SH-SY5Y (cell line): Measurements from ENCODE around the gene TBL1X.

Experiments
- GATA2 ChIP-seq: IDR thresholded peaks from 2 replicates; pipeline ENCODE4 v1.6.1; 2011; ENCODE audit warnings: mild to moderate bottlenecking, low read depth, low read length
- GATA3 ChIP-seq: IDR thresholded peaks from 2 replicates; pipeline ENCODE4 v1.6.1; 2011; ENCODE audit warnings: low read depth, mild to moderate bottlenecking, low read length, moderate library complexity

TBL1X gene

GRCh38 chrX:9476810-9477575 lies 12.1 kb downstream of the TBL1X start:
- TF ChIP-seq GATA2, result no peak
- TF ChIP-seq GATA3, result no peak

GRCh38 chrX:9482408-9482807 lies 17.6 kb downstream of the TBL1X start:
- no peak for TF ChIP-seq GATA2

- TF ChIP-seq GATA2 (no peak), GATA3 (no peak)
These were observed 18.0 kb downstream of the TBL1X start for GRCh38 chrX:9482837-9483236.

- TF ChIP-seq GATA2, result no peak
- no peak for TF ChIP-seq GATA3
These were observed 18.5 kb downstream of the TBL1X start for GRCh38 chrX:9483376-9483775.

GRCh38 chrX:9486786-9487387 lies 22.0 kb downstream of the TBL1X start:
- TF ChIP-seq GATA2 (no peak), GATA3 (no peak)

GRCh38 chrX:9488586-9488985 lies 23.7 kb downstream of the TBL1X start:
- TF ChIP-seq GATA2, result no peak
- no peak for TF ChIP-seq GATA3

GRCh38 chrX:9489234-9489633 lies 24.4 kb downstream of the TBL1X start:
- TF ChIP-seq GATA2 (no peak), GATA3 (no peak)

GRCh38 chrX:9492901-9493300 lies 28.0 kb downstream of the TBL1X start:
- no peak for TF ChIP-seq GATA2
- no peak for TF ChIP-seq GATA3

- TF ChIP-seq GATA3 (no peak), GATA2 (no peak)
These were observed 29.1 kb downstream of the TBL1X start for GRCh38 chrX:9493936-9494335.

- TF ChIP-seq GATA2 (no peak), GATA3 (no peak)
These were observed 29.9 kb downstream of the TBL1X start for GRCh38 chrX:9494771-9495170.

- TF ChIP-seq GATA3 (no peak), GATA2 (no peak)
These were observed 30.6 kb downstream of the TBL1X start for GRCh38 chrX:9495496-9495895.

GRCh38 chrX:9498236-9498635 lies 33.4 kb downstream of the TBL1X start:
- TF ChIP-seq GATA2, result no peak
- no peak for TF ChIP-seq GATA3

- TF ChIP-seq GATA3 (no peak), GATA2 (no peak)
These were observed 35.7 kb downstream of the TBL1X start for GRCh38 chrX:9500584-9500983.

- TF ChIP-seq GATA2 (no peak), GATA3 (no peak)
These were observed 36.5 kb downstream of the TBL1X start for GRCh38 chrX:9501362-9501761.

GRCh38 chrX:9503261-9503660 lies 38.4 kb downstream of the TBL1X start:
- TF ChIP-seq GATA3 (no peak), GATA2 (no peak)
